Liver (tissue), 9 donors: ENCODE measurements around the gene TMEM131. TPM values are rescaled to one million over a fixed set of nuclear protein-coding genes. Genes with fewer than 3 reads are reported as not detected.

Experiments
- DNase-seq: peaks from one replicate; pipeline ENCODE4 v3.0.0-alpha.2; 2017; ENCODE audit warnings: low spot score
- H3K27ac ChIP-seq, 2 donors: one replicate each; pipeline ENCODE4 v1.7.0; 2013; ENCODE audit warnings: inconsistent platforms in 2 of 2, low read length in 2 of 2, control low read depth in 1 of 2, low read depth in 1 of 2, mild to moderate bottlenecking in 1 of 2
- H3K27me3 ChIP-seq, 4 donors: one replicate each; pipeline versions ENCODE4 v1.6.1 to v1.7.0; 2013; ENCODE audit warnings: low read length in 3 of 4, inconsistent platforms in 1 of 4, mild to moderate bottlenecking in 1 of 4, moderate library complexity in 1 of 4; ENCODE audit not compliant: control insufficient read depth in 4 of 4, insufficient read depth in 4 of 4
- H3K36me3 ChIP-seq, 4 donors: one replicate each; pipeline versions ENCODE4 v1.6.1 to v1.7.0; 2013; ENCODE audit warnings: low read length in 3 of 4, mild to moderate bottlenecking in 3 of 4, low read depth in 1 of 4, moderate library complexity in 1 of 4; ENCODE audit not compliant: control insufficient read depth in 4 of 4, insufficient read depth in 3 of 4
- H3K4me1 ChIP-seq, 4 donors: one replicate each; pipeline versions ENCODE4 v1.6.1 to v1.7.0; 2013; ENCODE audit warnings: low read length in 3 of 4, mild to moderate bottlenecking in 3 of 4, moderate library complexity in 1 of 4; ENCODE audit not compliant: control insufficient read depth in 4 of 4, insufficient read depth in 4 of 4
- H3K4me3 ChIP-seq, 3 donors: one replicate each; pipeline versions ENCODE4 v1.6.1 to v1.7.0; 2013; ENCODE audit warnings: low read length in 3 of 3, control low read depth in 1 of 3, low read depth in 1 of 3, mild to moderate bottlenecking in 1 of 3
- H3K9ac ChIP-seq, 2 donors: one replicate each; pipeline ENCODE4 v1.7.0; 2013; ENCODE audit warnings: low read length in 2 of 2, mild to moderate bottlenecking in 2 of 2, moderate library complexity in 2 of 2, control low read depth in 1 of 2, low read depth in 1 of 2
- H3K9me3 ChIP-seq, 4 donors: one replicate each; pipeline versions ENCODE4 v1.6.1 to v1.7.0; 2013; ENCODE audit warnings: low read length in 3 of 4; ENCODE audit not compliant: control insufficient read depth in 4 of 4
- ATF3 ChIP-seq: IDR thresholded peaks from 2 replicates; pipeline ENCODE4 v1.6.1; 2016; ENCODE audit warnings: antibody characterized with exemption
- CTCF ChIP-seq: fragments of 150-350 bp; IDR thresholded peaks from 2 replicates; pipeline ENCODE4 v1.5.1; 2017; ENCODE audit warnings: improper control_type of control experiment, low read depth, low read length; ENCODE audit not compliant: missing input control
- EGR1 ChIP-seq, 2 donors: IDR thresholded peaks; 2 replicates each; pipeline ENCODE4 v1.6.1; 2016 to 2018; ENCODE audit warnings: antibody characterized with exemption in 2 of 2, low read depth in 2 of 2
- FOXA1 ChIP-seq: IDR thresholded peaks from 2 replicates; pipeline ENCODE4 v1.6.1; 2016; ENCODE audit warnings: antibody characterized with exemption
- GABPA ChIP-seq, 2 donors: IDR thresholded peaks in 1 of 2; conservative IDR thresholded peaks in 1 of 2; 2 replicates each; pipeline ENCODE4 v1.6.1; 2016; ENCODE audit warnings: antibody characterized with exemption in 2 of 2, mild to moderate bottlenecking in 1 of 2, moderate library complexity in 1 of 2
- HNF4A ChIP-seq, 2 donors: conservative IDR thresholded peaks; 2 replicates each; pipeline ENCODE4 v1.6.1; 2016; ENCODE audit warnings: antibody characterized with exemption in 2 of 2, mild to moderate bottlenecking in 2 of 2
- HNF4G ChIP-seq: IDR thresholded peaks from 2 replicates; pipeline ENCODE4 v1.6.1; 2016; ENCODE audit warnings: antibody characterized with exemption
- JUND ChIP-seq, 2 donors: IDR thresholded peaks; 2 replicates each; pipeline ENCODE4 v1.6.1; 2016; ENCODE audit warnings: antibody characterized with exemption in 2 of 2
- MAX ChIP-seq: IDR thresholded peaks from 2 replicates; pipeline ENCODE4 v1.6.1; 2016; ENCODE audit warnings: antibody characterized with exemption
- NR2F2 ChIP-seq: IDR thresholded peaks from 2 replicates; pipeline ENCODE4 v1.6.1; 2016; ENCODE audit warnings: antibody characterized with exemption
- RAD21 ChIP-seq, 2 donors: IDR thresholded peaks; 2 replicates each; pipeline ENCODE4 v1.6.1; 2016; ENCODE audit warnings: antibody characterized with exemption in 2 of 2, mild to moderate bottlenecking in 2 of 2
- REST ChIP-seq: IDR thresholded peaks from 2 replicates; pipeline ENCODE4 v1.6.1; 2016; ENCODE audit warnings: antibody characterized with exemption, mild to moderate bottlenecking
- SP1 ChIP-seq: IDR thresholded peaks from 2 replicates; pipeline ENCODE4 v1.6.1; 2018; ENCODE audit warnings: antibody characterized with exemption, mild to moderate bottlenecking
- YY1 ChIP-seq: IDR thresholded peaks from 2 replicates; pipeline ENCODE4 v1.6.1; 2016; ENCODE audit warnings: antibody characterized with exemption, mild to moderate bottlenecking
- WGBS: extraction: QIAGEN DNeasy Blood & Tissue Kit; methylation state at CpG from one replicate; pipeline ENCODE4 v1.1.7; 2013; 5-methylcytosine and 5-hydroxymethylcytosine counted together
- polyA plus RNA-seq, 2 donors: library from polyadenylated mRNA; stranded (reverse) in 1 of 2; unstranded in 1 of 2; fragments of 200-250 nt in 1 of 2; fragments of >200 nt in 1 of 2; fragmentation: Nextera tagmentation in 1 of 2; extraction: Ambion mirVana in 1 of 2; gene quantifications; one replicate each; pipeline versions ENCODE4 v1.2.1 to v1.2.3, GENCODE V29; 2013 to 2015
- total RNA-seq, 2 donors: library from RNA; depleted of rRNA; stranded (reverse); fragments of >200 nt; gene quantifications; one replicate each; pipeline ENCODE4 v1.2.3, GENCODE V29; 2014
- donor health status: healthy.
- donor health status: healthy.
- donor health status: healthy.
- donor health status: healthy.
- donor health status: healthy.

The TMEM131 gene
- total and polyA plus RNA-seq, 4 donors: 6.1 to 22.8 (median 11.2) TPM

GRCh38 chr2:97998431-97999005 is 2.8 kb upstream of the TMEM131 start:
- no peak overlapping the region for H3K27ac ChIP-seq
- no peak for DNase-seq
- H3K27me3 ChIP-seq: no peaks in the 10 kb centered on the region
- H3K4me1 ChIP-seq: peaks cover 6 to 17% (median 10%) of the 10 kb centered on the region in 4 donors
- no peaks in the 10 kb centered on the region for H3K36me3 ChIP-seq
- no peaks in the 10 kb centered on the region for H3K9me3 ChIP-seq
- no peak overlapping the region for H3K4me3 ChIP-seq
- no peak overlapping the region for H3K9ac ChIP-seq
- 83% methylated on average over 1 of the region's 1 CpG for WGBS
- TF ChIP-seq HNF4G: no peak
- TF ChIP-seq CTCF: no peak
- TF ChIP-seq MAX: no peak
- no peak for TF ChIP-seq YY1
- no peak for TF ChIP-seq FOXA1
- TF ChIP-seq JUND (IDR thresholded peaks at IDR 0.05): no peak
- no peak for TF ChIP-seq NR2F2
- TF ChIP-seq ATF3: no peak
- no peak for TF ChIP-seq EGR1 (IDR thresholded peaks at IDR 0.05; ENCODE audit: low read depth in 2 of 2)
- no peak for TF ChIP-seq HNF4A (conservative IDR thresholded peaks at IDR 0.05)
- TF ChIP-seq GABPA (IDR thresholded peaks at IDR 0.05 in 1 of 2, conservative IDR thresholded peaks at IDR 0.05 in 1 of 2): no peak

- Histone ChIP-seq H3K27ac (no peak overlapping the region), H3K4me1 (peaks cover 7 to 20% (median 13%) of the 10 kb centered on the region in 4 donors), H3K9me3 (no peaks in the 10 kb centered on the region), H3K27me3 (no peaks in the 10 kb centered on the region), H3K4me3 (no peak overlapping the region), H3K9ac (no peak overlapping the region), H3K36me3 (no peaks in the 10 kb centered on the region)
- 89% methylated on average over 8 of the region's 8 CpGs for WGBS
- TF ChIP-seq SP1 (no peak), CTCF (no peak), REST (no peak), RAD21 (IDR thresholded peaks at IDR 0.05) (no peak)
- no peak for DNase-seq
Observed at GRCh38 chr2:97997784-97998392, 2.1 kb upstream of the TMEM131 start.
